Measurements from ENCODE around the gene NDUFA11.
"Not testable (repeated sequence)": the region's sequence is repeated elsewhere in the genome, so short reads cannot be mapped to it uniquely, and the experiment has no call there.

Gene NDUFA11

GRCh38 chr19:5857203-5858081, 46.1 kb downstream of the NDUFA11 start:
- DNase-seq (ENCODE audit: low read depth, low spot score) = no peak

DNA sequence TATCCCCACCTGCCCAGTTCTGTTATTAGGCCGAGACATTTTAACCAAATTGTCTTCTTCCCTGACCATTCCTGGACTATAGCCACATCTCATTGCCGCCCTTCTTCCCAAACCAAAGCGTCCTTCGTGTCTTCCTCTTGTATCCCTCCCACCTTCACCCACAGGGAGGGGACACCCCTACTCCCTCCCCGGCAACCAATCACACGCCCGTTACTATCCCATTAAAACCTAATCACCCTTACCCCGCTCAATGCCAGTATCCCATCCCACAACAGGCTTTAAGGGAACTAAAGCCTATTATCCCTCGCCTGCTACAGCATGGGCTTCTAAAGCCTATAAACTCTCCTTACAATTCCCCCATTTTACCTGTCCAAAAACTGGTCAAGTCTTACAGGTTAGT, 48.4 kb downstream of the NDUFA11 start:
- not testable (repeated sequence) for DNase-seq (ENCODE audit: low read depth, low spot score)

- not testable (repeated sequence) for DNase-seq (ENCODE audit: low read depth, low spot score)
Measured at GRCh38 chr19:5854121-5854520, 49.5 kb downstream of the NDUFA11 start.

DNA sequence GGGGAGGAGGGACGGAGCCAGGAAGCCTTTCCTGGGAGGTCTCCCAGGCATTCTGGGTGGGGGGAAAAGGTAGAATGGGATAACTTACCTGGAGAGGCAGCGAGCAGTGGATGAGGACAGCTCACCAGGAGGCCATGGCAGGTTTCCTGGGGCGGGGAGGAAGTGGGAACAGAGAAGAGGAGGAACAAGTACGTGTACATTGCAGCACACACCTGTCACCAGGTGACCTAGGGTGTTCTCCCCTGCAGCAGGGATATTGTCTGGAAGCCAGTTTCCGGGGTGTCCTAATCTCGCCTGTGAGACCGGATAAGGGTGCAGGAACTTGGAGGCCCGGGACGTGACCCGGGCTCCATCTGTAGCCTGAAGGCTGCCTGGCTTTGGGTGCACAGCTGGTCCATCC, 52.3 kb downstream of the NDUFA11 start, which contains the start of gene FUT3:
TSS of gene FUT3 (minus strand) at position 148 of the 400 bp plus-strand sequence.
- no peak for DNase-seq (ENCODE audit: low read depth, low spot score)

DNA sequence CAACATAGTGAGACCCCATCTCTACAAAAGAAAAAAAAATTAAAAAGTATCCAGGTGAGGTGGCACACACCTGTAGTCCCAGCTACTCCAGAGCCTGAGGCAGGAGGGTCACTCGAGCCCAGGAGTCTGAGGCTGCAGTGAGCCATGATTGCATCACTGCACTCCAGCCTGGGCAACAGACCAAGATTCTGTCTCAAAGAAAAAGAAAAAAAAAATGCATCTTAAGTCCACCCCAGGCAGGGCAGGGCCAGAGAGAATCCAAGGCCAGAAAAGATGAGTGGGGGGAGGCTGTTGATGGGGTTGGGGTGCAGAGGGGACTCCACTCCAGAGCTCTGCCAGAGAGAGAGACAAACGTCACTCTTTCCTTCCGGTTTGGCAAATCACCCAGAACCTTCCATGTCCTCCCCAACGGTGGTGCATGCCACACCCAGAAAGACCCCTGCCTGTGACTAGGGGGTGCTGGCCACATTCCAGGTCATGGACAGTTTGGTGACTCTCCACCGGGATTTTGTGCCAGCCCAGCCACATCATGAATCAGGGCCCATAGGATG, 52.8 kb downstream of the NDUFA11 start:
- no peak for DNase-seq (ENCODE audit: low read depth, low spot score)

- no peak for DNase-seq (ENCODE audit: low read depth, low spot score)
Measured at GRCh38 chr19:5850189-5850588, 53.4 kb downstream of the NDUFA11 start.

DNA sequence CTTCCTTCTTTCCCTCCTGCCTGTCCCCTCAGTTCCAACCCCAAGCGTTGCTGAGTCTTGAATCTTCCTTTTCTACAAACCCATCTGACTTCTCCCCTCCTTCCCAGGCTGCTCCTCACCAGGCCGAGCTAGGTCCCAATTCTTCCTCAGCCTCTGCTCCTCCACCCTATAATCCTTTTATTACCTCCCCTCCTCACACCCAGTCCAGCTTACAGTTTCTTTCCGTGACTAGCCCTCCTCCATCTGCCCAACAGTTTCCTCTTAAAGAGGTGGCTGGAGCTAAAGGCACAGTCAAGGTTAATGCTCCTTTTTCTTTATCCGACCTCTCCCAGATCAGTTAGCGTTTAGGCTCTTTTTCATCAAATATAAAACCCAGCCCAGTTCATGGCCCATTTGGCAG, 55.0 kb downstream of the NDUFA11 start:
- DNase-seq (ENCODE audit: low read depth, low spot score) = not testable (repeated sequence)

- DNase-seq (ENCODE audit: low read depth, low spot score) = not testable (repeated sequence)
Measured at GRCh38 chr19:5847846-5848245, 55.7 kb downstream of the NDUFA11 start.

All from ELF-1 (cell line).